ENCODE measurements around the gene CTU1.

The CTU1 gene

GRCh38 chr19:51102991-51103390 lies 5.2 kb downstream of the CTU1 start:
- DNase-seq = no peak

GRCh38 chr19:51101171-51101865 lies 6.9 kb downstream of the CTU1 start:
- DNase-seq = no peak

GRCh38 chr19:51100601-51101000 lies 7.6 kb downstream of the CTU1 start:
- no peak for DNase-seq

- no peak for DNase-seq
These were observed 9.2 kb downstream of the CTU1 start for GRCh38 chr19:51099047-51099382.

GRCh38 chr19:51098365-51099046 lies 9.7 kb downstream of the CTU1 start:
- DNase-seq = peak; percentile 51

- DNase-seq = no peak
These were observed 10.4 kb downstream of the CTU1 start for GRCh38 chr19:51097796-51098195.

- peak; percentile 73 for DNase-seq
These were observed 11.0 kb downstream of the CTU1 start for GRCh38 chr19:51097166-51097738.

- DNase-seq = peak; percentile 48
These were observed 11.6 kb downstream of the CTU1 start for GRCh38 chr19:51096473-51097165.

- DNase-seq = peak; percentile 50
These were observed 13.4 kb downstream of the CTU1 start for GRCh38 chr19:51094696-51095279.

- DNase-seq = no peak
These were observed 14.5 kb downstream of the CTU1 start for GRCh38 chr19:51093510-51094345.

GRCh38 chr19:51093101-51093500 lies 15.1 kb downstream of the CTU1 start:
- no peak for DNase-seq

GRCh38 chr19:51091895-51092873 lies 16.0 kb downstream of the CTU1 start:
- no peak for DNase-seq

GRCh38 chr19:51091126-51091525 lies 17.1 kb downstream of the CTU1 start:
- no peak for DNase-seq

GRCh38 chr19:51090471-51090870 lies 17.7 kb downstream of the CTU1 start:
- no peak for DNase-seq

- no peak for DNase-seq
These were observed 18.4 kb downstream of the CTU1 start for GRCh38 chr19:51089786-51090185.

- no peak for DNase-seq
These were observed 21.9 kb downstream of the CTU1 start for GRCh38 chr19:51086153-51086850.

GRCh38 chr19:51084505-51084904 lies 23.7 kb downstream of the CTU1 start:
- DNase-seq = no peak

- no peak for DNase-seq
These were observed 24.4 kb downstream of the CTU1 start for GRCh38 chr19:51083783-51084182.

- DNase-seq = no peak
These were observed 25.0 kb downstream of the CTU1 start for GRCh38 chr19:51083181-51083580.

GRCh38 chr19:51082611-51083010 lies 25.6 kb downstream of the CTU1 start, which contains the start of gene KLK14:
Gene KLK14 (minus strand): TSS chr19:51082887. CDS start chr19:51082614, 273 bp downstream.
- DNase-seq = no peak

Data from hematopoietic multipotent progenitor cell treated with erythropoietin and hydrocortisone succinate and interleukin-3 and kit ligand, for 4 days (in vitro differentiated cells).